SIG-M5 (cell line): ENCODE data around the gene CYFIP1.

Experiments
- DNase-seq: peaks from one replicate; lab custom pipeline; 2025; lab: John Stamatoyannopoulos, UW

The CYFIP1 gene

DNA sequence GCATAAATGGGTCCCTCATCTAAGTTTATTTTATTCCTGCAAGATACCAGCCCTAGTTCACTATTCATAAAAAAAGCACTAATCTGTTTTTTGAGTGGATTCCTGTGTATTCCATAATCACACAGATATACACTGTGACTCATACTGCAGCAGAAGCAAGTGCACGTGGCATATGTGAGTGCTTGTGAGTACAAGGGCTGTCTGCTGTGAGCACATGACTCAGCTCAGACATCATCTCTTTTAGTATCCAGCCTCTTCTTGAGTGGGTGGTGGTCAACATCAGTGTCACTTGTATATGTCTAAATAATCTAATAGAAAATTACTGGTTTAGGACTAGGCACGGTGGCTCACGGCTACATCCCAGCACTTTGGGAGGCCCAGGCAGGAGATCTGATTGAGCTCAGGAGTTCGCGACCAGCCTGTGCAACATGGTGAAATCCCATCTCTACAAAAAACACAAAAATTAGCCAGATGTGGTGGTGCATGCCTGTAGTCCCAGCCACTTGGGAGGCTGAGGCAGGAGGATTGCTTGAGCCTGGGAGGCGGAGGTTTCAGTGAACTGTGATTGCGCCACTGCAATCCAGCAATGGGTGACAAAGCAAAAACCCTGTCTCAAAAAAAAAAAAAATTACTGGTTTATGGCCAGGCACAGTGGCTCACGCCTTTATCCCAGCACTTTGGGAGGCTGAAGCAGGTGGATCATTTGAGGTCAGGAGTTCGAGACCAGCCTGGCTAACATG, 91.9 kb downstream of the CYFIP1 start:
- DNase-seq = no peak

DNA sequence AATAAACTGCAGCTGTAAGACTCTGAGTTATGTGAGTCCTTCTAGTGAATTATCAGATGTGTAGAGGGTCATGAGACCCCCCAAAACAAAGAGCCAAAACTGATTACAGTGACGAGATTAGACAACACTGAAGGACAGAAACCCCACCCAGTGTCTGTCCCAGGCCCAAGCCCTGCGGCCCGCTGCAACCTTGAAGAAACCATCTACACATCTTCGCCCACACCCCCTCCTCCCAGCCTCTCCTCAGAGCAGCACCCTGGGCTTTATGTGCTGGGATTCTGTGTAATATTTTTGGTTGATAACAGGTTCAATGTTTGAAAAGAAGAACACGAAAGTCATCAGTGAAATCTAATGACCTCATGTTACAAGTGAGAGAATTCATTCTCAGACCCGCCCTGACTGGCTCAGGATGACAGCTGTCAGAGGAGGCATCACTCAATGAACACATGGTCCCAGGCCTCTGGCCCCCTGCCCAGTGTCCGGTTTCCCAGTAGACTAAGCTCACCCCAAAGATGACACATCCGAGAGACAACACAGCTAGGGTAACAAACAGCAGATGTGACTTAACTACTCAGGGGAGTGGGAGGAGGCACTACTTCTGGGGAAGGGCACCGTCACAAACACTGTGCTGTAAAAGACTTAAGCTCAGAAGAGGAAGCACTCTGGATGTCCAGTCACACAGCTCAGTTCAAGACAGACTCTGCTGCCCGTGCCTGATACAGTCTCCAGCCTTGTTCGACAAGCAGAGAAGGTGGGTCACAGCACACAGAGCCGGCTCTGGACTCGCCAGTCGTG, 92.8 kb downstream of the CYFIP1 start:
- no peak for DNase-seq

DNA sequence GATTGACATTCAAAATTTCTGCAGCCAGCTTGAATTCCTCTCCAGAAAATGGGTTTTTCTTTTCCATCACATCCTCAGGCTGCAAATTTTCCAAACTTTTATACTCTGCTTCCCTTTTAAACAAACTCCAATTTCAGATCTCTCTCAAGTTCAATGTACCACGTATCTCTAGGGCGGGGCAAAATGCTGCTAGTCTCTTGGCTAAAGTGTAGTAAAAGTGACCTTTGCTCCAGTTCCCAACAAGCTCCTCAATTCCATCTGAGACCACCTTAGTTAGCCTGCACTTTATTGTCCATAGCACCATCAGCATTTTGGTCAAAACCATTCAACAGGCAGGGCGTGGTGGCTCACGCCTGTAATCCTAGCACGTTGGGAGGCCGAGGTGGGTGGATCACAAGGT, 95.0 kb downstream of the CYFIP1 start:
- DNase-seq = no peak

DNA sequence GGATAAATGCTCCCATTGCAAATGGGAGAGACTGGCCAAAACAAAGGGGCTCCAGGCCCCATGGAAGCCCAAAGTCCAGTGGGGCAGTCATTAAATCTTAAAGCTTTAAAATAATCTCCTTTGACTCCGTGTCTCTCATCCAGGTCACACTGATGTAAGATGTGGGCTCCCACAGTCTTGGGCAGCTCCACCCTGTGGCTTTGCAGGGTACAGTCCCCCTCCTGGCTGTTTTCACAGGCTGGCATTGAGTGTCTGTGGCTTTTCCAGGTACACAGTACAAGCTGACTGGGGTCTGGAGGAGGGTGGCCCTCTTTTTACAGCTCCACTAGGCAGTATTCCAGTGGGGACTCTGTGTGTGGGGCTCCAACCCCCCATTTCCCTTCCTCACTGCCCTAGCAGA, 95.8 kb downstream of the CYFIP1 start:
- DNase-seq = no peak

DNA sequence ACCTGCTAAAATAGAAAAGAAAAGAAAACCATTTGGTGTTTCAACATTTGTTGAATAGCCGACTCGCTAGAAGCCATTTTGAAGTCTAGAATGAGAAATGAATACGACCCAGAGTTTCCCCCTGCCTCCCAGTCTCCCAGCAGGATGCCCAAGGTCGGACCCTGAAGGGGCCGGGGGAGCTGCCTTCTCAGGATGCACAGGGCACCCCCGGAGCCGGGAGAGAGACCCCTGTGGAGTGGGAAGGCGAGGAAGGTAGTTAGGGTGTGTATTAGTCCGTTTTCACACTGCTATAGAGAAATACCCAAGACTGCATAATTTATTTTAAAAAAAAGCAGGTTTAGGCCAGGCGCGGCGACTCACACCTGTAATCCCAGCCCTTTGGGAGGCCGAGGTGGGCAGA, 97.0 kb downstream of the CYFIP1 start:
- no peak for DNase-seq

DNA sequence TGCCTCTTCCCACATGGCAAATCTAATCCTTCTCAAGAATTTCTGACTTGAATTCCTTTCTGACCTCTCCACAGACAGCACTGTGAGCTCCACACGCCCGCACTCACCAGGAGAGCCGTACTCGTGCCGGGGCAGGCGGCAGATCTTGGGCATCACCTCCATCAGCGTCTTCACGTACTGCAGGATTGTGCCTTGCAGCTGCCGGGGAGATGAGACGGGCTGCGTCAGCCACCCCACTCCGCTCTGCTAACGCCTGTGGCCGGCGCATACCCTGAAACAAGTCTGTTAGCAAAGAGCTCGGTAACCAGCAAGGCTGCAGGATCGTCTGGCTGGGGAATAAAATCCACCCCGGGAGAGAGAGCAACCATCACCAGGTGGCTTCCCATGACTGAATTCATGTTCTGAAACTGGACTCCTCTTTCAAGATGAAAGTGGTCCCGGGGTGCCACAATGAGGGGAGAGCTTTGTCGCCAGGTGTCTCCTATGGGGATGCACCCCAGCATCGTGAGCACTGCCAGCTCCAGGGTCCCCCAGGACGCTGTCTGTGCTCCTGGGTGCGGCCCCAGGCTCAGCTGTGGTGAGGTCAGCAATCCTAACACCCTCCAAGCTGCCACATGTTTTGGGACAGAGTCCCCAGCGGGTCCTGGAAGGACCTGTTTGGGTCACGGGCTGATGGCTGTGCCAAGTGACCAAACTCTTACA, 98.3 kb downstream of the CYFIP1 start:
- DNase-seq = no peak

DNA sequence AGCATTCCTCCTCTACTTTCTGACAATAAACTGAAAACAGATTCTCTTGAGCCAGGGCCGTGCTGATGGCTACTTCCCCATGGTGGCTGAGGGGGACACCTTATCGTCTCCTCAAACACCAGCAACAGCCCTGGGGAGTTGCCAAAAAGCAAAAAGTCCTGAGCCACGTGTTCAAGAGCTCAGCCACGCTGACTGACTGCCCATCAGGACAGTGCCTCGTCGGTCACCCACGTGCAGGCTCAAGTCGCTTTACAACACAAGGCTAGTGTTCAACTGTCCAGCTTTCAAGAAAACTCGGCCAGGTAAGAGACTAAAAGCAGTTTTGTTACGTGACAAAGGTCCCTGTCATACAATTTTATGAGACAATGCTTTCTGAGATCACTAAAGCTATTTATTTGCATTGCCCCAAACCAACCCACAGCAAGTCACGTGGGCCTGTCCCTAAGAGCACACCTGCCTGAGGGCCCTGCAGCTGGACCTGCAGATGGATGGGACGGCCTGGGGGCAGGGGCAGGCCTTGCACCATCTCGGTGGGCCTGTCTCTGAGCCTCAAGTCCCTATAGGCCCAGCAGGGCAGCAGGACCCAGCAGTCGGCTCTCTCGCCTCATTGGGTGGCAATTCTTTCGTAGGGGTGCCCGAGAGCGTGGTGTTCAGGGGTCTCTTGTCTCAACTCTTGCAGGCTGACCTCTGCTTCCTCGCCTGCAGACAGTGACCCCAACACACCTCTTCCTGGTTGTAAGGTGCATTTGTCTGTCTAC, 99.0 kb downstream of the CYFIP1 start:
- DNase-seq = no peak

DNA sequence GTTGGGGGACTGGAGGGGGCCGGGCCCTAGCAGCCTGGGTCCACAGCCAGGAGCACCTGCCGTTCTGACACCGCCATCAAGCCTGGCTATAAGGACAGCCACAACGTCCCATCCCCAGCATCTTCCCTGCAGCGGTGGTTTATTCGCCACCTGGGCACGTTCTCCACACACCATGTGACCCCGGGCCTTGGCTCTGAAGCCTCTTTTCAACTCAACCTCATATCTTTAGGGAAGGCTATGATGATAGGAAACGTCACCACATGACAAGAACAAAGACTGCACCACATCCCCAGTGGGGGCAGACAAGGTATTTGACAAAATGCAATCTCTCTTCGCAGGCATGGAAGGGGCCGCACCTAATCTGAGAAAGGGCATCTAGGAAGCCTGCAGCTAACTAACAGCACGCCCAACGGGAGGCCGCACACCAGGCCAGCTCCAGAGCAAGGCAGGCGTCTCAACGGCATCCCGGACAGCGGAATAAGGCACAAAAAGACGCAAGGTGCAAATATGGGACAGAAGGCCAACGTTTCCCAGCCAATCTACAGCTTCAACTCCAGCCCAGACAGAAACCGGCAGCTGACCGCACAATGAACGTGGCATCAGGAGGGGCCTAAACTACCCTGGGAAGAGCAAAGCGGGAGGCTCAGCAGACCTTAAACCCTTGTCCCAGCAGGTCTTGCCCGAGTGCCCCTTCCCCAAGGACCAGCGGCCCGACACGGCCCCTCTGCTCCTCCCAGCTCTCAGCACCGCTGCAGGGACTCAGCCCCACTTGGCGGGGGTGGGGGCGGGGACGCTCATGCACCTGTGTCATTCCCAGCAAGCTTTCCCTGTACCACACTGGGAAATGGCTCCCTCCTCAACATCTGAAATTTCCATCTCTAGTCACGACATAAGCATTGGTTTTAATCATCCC, 99.8 kb downstream of the CYFIP1 start:
- no peak for DNase-seq

DNA sequence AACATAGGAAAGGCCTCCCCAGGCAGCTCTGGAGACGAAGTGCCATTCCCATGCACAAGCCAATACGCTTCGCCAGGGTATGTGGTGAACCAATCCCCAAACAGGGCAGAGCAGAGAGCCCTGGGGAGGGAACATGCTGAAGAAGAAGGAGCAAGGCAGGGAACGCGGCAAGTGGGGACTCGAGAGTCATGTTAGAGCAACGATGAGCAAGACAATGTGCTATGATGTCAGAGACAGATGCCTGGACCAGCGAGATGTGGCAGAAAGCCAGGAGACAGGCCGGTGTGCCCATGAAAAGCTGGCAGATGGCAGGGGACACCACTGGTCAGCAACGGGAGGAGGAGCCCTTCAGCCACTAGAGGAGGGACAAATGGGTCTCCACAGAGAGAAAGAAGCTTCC, 102.1 kb downstream of the CYFIP1 start:
- DNase-seq = no peak

DNA sequence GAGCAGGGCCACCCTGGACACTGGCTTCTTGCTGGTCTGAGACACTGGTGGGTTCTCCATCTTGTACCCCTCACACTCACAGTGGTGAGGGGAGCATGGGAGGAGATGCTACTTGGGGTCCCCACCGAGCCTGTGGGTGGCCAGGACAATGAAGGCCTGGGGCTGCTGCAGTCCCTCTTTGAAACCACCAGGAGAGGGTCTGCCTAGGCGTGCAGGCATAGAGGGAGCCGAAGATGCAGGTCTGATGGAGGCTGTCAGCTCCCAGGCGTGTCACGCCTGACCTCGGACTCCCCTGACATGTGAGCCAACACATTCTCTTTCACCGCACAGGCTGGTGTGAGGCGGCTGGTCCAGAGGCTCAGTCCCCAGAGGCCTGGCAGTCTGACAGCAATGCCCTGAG, 102.6 kb downstream of the CYFIP1 start:
- no peak for DNase-seq

DNA sequence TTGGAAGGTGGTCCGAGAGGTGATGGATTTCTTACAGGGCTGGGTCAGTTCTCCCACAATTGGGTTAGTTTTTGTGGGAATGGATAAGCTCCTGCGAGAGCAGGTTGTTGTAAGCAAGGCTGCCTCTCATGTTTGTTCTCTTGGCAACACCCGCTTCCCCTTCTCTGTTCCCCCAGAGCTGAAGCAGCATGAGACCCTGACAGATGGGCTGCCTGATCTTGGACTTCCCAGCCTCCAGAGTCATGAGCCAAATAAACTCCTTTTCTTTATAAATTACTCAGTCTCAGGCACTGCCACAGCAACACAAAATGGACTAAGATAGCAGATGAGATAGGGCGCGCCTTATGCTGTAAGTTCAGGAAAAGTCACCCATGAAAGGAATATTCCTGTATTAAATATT, 103.1 kb downstream of the CYFIP1 start:
- no peak for DNase-seq

DNA sequence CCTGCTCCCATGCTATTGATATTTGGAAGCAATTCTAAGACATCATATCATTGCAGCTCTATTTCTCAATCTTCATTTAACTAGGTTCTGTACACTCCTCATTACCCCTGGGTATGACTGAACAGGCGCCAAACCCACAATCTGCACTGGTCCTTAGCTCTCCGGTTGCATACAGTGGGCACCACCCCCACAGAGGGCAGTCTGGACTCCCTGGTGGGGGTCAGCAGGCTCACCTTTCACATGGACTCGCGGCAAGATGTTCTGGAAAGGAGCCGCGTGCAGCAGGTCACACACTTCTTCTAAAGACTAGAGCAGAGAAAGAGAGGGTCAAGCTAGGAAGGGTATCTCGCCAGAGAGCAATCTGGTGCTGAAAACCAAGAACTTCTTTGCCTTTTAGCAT, 105.2 kb downstream of the CYFIP1 start:
- no peak for DNase-seq

DNA sequence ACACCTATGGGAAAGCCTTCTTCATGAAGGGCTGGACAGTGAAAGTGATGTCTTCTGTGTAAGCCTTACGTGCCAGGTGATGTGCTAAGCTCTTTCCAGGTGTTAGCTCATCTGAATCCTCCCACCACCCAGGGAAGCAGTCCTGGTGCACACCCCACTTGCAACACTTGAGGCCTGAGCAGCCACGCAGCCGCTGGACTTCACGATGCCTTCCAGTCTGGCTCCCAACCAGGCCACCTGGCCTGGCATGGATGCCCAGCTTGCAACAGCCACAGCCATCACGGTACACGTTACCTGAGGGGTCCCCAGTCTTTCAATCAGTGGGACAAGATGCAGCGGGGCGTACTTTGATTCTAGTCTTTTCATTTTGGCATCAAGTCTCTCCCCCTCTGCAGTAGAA, 105.9 kb downstream of the CYFIP1 start:
- DNase-seq = no peak

DNA sequence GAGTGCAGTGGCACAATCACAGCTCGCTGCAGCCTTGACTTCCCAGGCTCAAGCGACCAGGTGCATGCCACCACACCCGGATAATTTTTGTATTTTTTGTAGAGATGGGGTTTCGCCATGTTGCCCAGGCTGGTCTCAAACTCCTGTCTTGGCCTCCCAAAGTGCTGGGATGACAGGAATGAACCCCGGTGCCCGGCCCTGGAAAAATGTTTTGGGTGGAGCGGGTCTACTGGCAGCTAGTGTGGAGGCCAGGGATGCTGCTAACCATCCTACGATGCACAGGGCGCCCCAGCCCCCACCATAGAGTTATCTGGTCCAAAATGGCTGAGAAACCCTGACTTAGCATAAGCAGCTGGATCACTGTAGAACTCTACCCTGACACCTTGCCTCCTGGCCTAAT, 106.3 kb downstream of the CYFIP1 start:
- DNase-seq = no peak

DNA sequence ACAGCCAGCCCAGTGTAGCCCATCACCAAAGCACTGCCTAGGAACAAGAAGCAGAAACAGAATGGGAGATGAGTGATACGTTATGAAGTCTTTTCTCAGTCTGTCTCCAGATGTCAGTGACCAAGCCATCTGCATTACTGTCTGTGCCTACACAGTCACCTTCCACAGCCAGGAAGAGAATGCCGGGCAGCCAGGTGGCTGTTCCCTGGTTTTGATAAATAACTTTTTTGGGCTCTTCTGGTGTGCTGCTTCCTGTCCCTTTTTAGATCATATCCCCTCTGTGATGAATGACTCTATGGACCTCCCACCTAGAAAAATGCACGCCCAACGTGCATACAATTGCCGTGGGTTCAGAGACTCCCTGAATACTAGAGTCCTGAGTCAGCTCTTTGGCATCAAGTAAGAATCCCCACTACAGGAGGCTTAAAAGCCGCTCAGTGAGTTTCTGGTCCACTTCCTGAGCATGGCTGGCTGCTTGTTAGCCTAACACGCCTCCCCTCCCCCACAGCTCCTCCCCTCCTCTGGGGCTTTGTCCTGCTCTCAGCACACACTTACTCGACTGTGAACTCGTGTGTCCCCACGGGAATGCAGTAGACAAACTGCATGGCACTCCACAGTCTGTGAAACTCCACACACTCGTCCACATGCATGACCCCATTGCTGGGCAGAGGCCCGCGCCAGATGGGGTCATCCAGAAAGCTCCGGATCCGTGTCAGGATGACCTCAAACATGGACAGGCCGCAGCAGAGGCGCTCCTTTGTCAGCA, 107.0 kb downstream of the CYFIP1 start:
- DNase-seq = no peak

DNA sequence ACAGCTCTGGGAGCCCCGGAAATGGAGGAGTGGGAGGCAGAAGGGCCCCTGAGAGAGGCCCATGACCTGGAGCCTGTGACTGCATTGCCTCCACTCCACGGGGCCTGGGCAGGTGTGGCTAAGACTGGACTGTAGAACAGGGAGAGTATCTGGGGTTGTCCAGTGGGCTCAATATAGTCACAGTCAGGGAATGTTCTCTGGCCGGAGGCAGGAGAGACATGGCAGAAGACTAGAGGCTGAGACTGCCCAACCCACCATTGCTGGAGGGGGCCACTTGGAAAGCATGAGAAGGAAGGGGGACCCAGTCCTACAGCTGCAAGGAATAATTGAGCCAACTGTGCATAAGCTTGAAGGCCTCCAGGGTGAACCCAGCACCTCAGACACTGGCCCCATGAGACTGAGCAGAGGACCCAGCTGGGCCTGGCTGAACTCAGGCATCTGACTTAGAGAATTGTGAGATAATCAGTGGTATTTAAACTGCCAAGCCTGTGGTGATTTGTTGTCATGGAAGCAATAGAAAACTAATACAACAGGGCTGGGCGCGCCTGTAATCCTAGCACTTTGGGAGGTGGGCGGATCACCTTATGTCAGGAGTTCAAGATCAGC, 108.6 kb downstream of the CYFIP1 start:
- DNase-seq = no peak

DNA sequence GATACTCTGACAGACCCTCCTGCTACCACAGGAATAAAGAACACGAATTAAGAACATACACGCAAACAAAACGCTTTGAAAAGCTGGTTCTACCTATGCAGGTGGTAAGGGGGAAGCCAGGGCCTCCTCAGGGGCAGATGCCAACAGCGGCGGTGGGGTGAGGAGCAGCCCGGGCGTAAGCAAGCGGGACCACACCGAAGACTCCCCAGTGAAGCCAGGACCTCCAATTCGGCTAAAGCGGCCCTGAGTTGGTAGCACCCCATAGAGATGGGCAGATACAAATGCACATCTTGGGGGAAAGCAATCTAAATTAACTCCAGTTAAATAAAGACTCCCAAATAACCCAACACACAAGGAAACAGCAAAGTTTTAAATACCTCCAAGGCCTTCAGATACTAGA, 109.3 kb downstream of the CYFIP1 start:
- DNase-seq = no peak

DNA sequence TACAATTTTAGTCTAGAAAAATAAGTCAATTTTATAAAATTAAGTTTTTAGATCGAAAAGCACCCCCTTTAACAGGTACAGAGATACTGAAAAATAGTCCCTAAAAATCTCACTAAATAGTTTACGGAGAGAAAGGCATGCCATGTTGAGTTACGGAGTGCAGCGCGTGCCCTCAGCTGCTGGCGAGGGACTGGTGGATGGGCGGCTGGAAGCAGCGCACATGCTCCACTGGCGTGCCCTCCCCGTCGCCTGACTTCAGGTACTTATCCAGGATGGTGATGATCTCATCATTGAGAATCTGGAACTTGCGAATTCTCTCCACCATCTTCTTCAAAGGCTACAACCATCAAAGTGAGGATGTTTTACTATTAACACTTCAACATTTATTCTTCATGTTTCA, 110.3 kb downstream of the CYFIP1 start:
- no peak for DNase-seq

DNA sequence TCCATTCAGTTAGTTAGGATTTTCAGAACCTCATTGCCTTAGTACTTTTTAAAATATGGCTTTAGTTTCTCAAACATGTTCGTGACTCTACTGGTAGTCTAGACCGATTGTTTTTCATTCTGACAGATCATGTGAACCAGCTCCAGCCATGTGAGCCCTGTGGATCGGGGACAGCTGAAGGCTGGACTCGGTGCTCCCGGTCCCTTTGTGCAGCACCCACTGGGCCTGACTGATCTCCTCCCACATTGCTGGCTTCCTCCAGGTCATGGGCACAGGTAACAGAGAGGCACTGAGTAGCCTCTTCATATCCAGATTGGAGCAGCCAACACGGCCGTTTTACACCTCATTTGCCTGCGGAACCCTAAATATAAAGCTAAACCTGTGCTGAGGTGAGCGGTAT, 111.2 kb downstream of the CYFIP1 start:
- no peak for DNase-seq

DNA sequence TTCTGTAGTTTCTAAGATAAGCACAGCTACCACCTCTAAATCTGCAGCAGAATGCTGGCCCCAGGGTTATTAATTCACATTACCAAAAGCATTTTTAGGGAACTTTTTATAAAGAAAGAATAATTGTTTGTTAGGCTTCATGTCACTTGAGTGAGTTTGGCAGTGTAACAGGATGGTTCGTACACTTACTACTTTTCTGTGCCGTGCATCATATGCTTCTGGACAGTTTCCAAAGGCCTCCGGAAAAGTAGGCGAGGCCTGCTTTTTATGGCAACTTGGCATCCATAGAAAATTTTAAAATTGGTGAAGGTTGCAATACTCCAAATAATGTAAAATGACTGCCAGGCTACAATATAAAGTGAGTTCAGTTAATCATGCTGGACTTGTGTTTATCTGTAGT, 111.7 kb downstream of the CYFIP1 start:
- no peak for DNase-seq
